IMR-90 (cell line): Measurements from ENCODE around the gene RIC3. TPM values are rescaled to one million over a fixed set of nuclear protein-coding genes. Genes with fewer than 3 reads are reported as not detected.

ENCODE experiments used
- ATAC-seq: fragments of 200-7000 bp; cut with Tn5 transposase; 2 replicates; pipeline ENCODE4 v1.9.1; 2020; ENCODE audit warnings: low read depth, mild to moderate bottlenecking, moderate library complexity
- BruUV-seq: library from RNA; stranded (reverse); fragments of 400-500 nt; replicated peaks from 2 replicates; lab custom pipeline; 2021; lab: Mats Ljungman, UMichigan
- CTCF ChIA-PET: fragments of 300-600 bp; formaldehyde crosslinking; extraction: SDS; loops from one replicate; lab custom pipeline; 2021; ENCODE audit warnings: antibody characterized with exemption; lab: Yijun Ruan, JAX
- POLR2A ChIA-PET: fragments of 300-600 bp; sonication (Branson Sonifier 250); formaldehyde crosslinking; loops from one replicate; lab custom pipeline; 2022; ENCODE audit warnings: antibody characterized with exemption; ENCODE audit not compliant: unreplicated experiment; lab: Charles Lee
- DNase-seq: peaks from one replicate; pipeline ENCODE4 v3.0.0; 2013
- H2AFZ ChIP-seq: replicated peaks from 2 replicates; pipeline ENCODE3; 2013; ENCODE audit warnings: low read length, mild to moderate bottlenecking; ENCODE audit not compliant: poor library complexity
- H2AK5ac ChIP-seq: 2 replicates; pipeline ENCODE4 v1.6.1; 2013; ENCODE audit warnings: low read depth, low read length, inconsistent platforms
- H2AK9ac ChIP-seq: replicated peaks from 2 replicates; pipeline ENCODE3; 2013; ENCODE audit warnings: mild to moderate bottlenecking, low read depth, low read length, moderate library complexity; ENCODE audit not compliant: poor library complexity
- H2BK120ac ChIP-seq: 2 replicates; pipeline ENCODE4 v1.6.1; 2013; ENCODE audit warnings: low read depth, low read length, inconsistent platforms
- H2BK15ac ChIP-seq: 3 replicates; pipeline ENCODE4 v1.6.1; 2013; ENCODE audit warnings: low read depth, low read length, inconsistent platforms
- H2BK20ac ChIP-seq: 2 replicates; pipeline ENCODE4 v1.6.1; 2013; ENCODE audit warnings: low read depth, mild to moderate bottlenecking, inconsistent platforms, low read length, moderate library complexity
- H2BK5ac ChIP-seq: 2 replicates; pipeline ENCODE4 v1.6.1; 2013; ENCODE audit warnings: mild to moderate bottlenecking, low read depth, low read length, inconsistent platforms; ENCODE audit not compliant: poor library complexity, severe bottlenecking
- H3K14ac ChIP-seq: replicated peaks from 2 replicates; pipeline ENCODE4 v1.6.1; 2013; ENCODE audit warnings: low read depth, low read length, inconsistent platforms
- H3K18ac ChIP-seq: 2 replicates; pipeline ENCODE4 v1.6.1; 2013; ENCODE audit warnings: low read depth, low read length, control low read depth
- H3K23ac ChIP-seq: 2 replicates; pipeline ENCODE4 v1.6.1; 2013; ENCODE audit warnings: low read depth, low read length, inconsistent platforms
- H3K27ac ChIP-seq: 2 replicates; pipeline ENCODE4 v1.5.1; 2013; ENCODE audit warnings: mild to moderate bottlenecking, control low read depth, low read length; ENCODE audit not compliant: insufficient read depth
- H3K27me3 ChIP-seq: 2 replicates; pipeline ENCODE4 v1.6.1; 2013; ENCODE audit warnings: low read length; ENCODE audit not compliant: control insufficient read depth, insufficient read depth
- H3K36me3 ChIP-seq: 2 replicates; pipeline ENCODE4 v1.6.1; 2013; ENCODE audit warnings: low read length, mixed read lengths; ENCODE audit not compliant: control insufficient read depth, insufficient read depth
- H3K4ac ChIP-seq: 2 replicates; pipeline ENCODE4 v1.6.1; 2013; ENCODE audit warnings: low read depth, low read length, inconsistent platforms
- H3K4me1 ChIP-seq: 2 replicates; pipeline ENCODE4 v1.6.1; 2013; ENCODE audit warnings: low read length, mixed read lengths; ENCODE audit not compliant: control insufficient read depth, insufficient read depth
- H3K4me2 ChIP-seq: 2 replicates; pipeline ENCODE4 v1.6.1; 2013; ENCODE audit warnings: low read depth, mild to moderate bottlenecking, control low read depth, low read length, moderate library complexity
- H3K4me3 ChIP-seq: 2 replicates; pipeline ENCODE4 v1.5.1; 2013; ENCODE audit warnings: low read depth, mild to moderate bottlenecking, control low read depth, low read length, moderate library complexity; ENCODE audit not compliant: insufficient read depth
- H3K56ac ChIP-seq: 2 replicates; pipeline ENCODE4 v1.6.1; 2013; ENCODE audit warnings: low read length, inconsistent platforms; ENCODE audit not compliant: insufficient read depth; ENCODE audit errors: extremely low read depth
- H3K79me1 ChIP-seq, 2 experiments: 2 replicates each; pipeline ENCODE4 v1.6.1; 2013; ENCODE audit warnings: low read length in 2 of 2, inconsistent platforms in 1 of 2, low read depth in 1 of 2
- H3K9ac ChIP-seq: 2 replicates; pipeline ENCODE4 v1.6.1; 2013; ENCODE audit warnings: low read depth, low read length, control low read depth
- H3K9me1 ChIP-seq: 2 replicates; pipeline ENCODE4 v1.6.1; 2013; ENCODE audit warnings: low read length, inconsistent platforms; ENCODE audit not compliant: insufficient read depth
- H3K9me3 ChIP-seq: 2 replicates; pipeline ENCODE4 v1.6.1; 2013; ENCODE audit warnings: low read length; ENCODE audit not compliant: control insufficient read depth, insufficient read depth
- H4K20me1 ChIP-seq: 2 replicates; pipeline ENCODE4 v1.6.1; 2013; ENCODE audit warnings: low read length, inconsistent platforms; ENCODE audit not compliant: insufficient read depth
- H4K5ac ChIP-seq: 2 replicates; pipeline ENCODE4 v1.6.1; 2013; ENCODE audit warnings: mild to moderate bottlenecking, low read depth, low read length, control low read depth
- H4K8ac ChIP-seq, 2 experiments: 2 replicates each; pipeline ENCODE4 v1.6.1; 2013; ENCODE audit warnings: low read depth in 2 of 2, low read length in 2 of 2, control low read depth in 1 of 2, inconsistent platforms in 1 of 2
- H4K91ac ChIP-seq: 2 replicates; pipeline ENCODE4 v1.6.1; 2013; ENCODE audit warnings: low read depth, low read length, inconsistent platforms; ENCODE audit not compliant: insufficient read depth
- BHLHE40 ChIP-seq: fragments of 150-350 bp; IDR thresholded peaks from 2 replicates; pipeline ENCODE4 v1.6.1; 2016; ENCODE audit warnings: mild to moderate bottlenecking, low read depth, low read length
- CEBPB ChIP-seq: IDR thresholded peaks from 2 replicates; pipeline ENCODE4 v1.6.1; 2012; ENCODE audit warnings: low read depth, low read length, improper control_type of control experiment
- CHD1 ChIP-seq: IDR thresholded peaks from 2 replicates; pipeline ENCODE4 v1.6.1; 2012; ENCODE audit warnings: low read depth, low read length, improper control_type of control experiment
- FOS ChIP-seq: fragments of 150-350 bp; IDR thresholded peaks from 2 replicates; pipeline ENCODE4 v1.6.1; 2016; ENCODE audit warnings: low read depth, low read length
- MAFK ChIP-seq: IDR thresholded peaks from 2 replicates; pipeline ENCODE4 v1.6.1; 2012; ENCODE audit warnings: low read depth, low read length, improper control_type of control experiment
- MXI1 ChIP-seq: IDR thresholded peaks from 2 replicates; pipeline ENCODE4 v1.6.1; 2012; ENCODE audit warnings: low read depth, mild to moderate bottlenecking, low read length, moderate library complexity, borderline replicate concordance
- NFE2L2 ChIP-seq: fragments of 150-350 bp; IDR thresholded peaks from 2 replicates; pipeline ENCODE4 v1.6.1; 2016; ENCODE audit warnings: low read depth, mild to moderate bottlenecking, low read length
- RAD21 ChIP-seq: IDR thresholded peaks from 2 replicates; pipeline ENCODE4 v1.6.1; 2012; ENCODE audit warnings: low read length, improper control_type of control experiment
- RCOR1 ChIP-seq: IDR thresholded peaks from 2 replicates; pipeline ENCODE4 v1.6.1; 2012; ENCODE audit warnings: mild to moderate bottlenecking, low read length, improper control_type of control experiment; ENCODE audit not compliant: insufficient replicate concordance
- RFX5 ChIP-seq: IDR thresholded peaks from 2 replicates; pipeline ENCODE4 v1.8.0; 2012; ENCODE audit warnings: low read depth, mild to moderate bottlenecking, low read length, moderate library complexity
- SMC3 ChIP-seq: fragments of 150-350 bp; IDR thresholded peaks from 2 replicates; pipeline ENCODE4 v1.6.1; 2016; ENCODE audit warnings: low read depth, mild to moderate bottlenecking, antibody characterized with exemption, low read length, moderate library complexity
- WGBS, 2 experiments: methylation state at CpG; one replicate each; pipeline versions ENCODE4 v1.1.5 to v1.1.7; 2013; ENCODE audit warnings: missing lambda C conversion rate in 2 of 2; ENCODE audit not compliant: insufficient read length in 1 of 2; ENCODE audit errors: extremely low coverage in 2 of 2; 5-methylcytosine and 5-hydroxymethylcytosine counted together
- dilution Hi-C: fragments of 300-500 bp; cut with HindIII; formaldehyde crosslinking; loops from one replicate; pipeline ENCODE4 v1.14.3; 2018; ENCODE audit warnings: low sequenced_read_pairs; ENCODE audit not compliant: unreplicated experiment
- in situ Hi-C: fragments of 300-500 bp; cut with MboI; formaldehyde crosslinking; loops from 3 replicates; pipeline ENCODE4 v1.14.3; 2019; ENCODE audit warnings: low sequenced_read_pairs, inconsistent platforms, mixed read lengths
- intact Hi-C: fragments of 100-400 bp; cut with micrococcal nuclease; formaldehyde crosslinking; loops from 2 replicates; pipeline ENCODE4 v1.10.0; 2022
- polyA plus RNA-seq, 3 experiments: library from polyadenylated mRNA; depleted of rRNA; stranded (reverse); fragments of >200 nt; gene quantifications; 2 replicates each; pipeline ENCODE4 v1.2.3, GENCODE V29; 2012; ENCODE audit warnings: low replicate concordance in 1 of 3
- total RNA-seq: library from RNA; depleted of rRNA; stranded (reverse); fragments of >200 nt; gene quantifications from 2 replicates; pipeline ENCODE4 v1.2.3, GENCODE V29; 2012
- TF ChIP-seq, protein P1 (sequence below): fragments of 150-350 bp; IDR thresholded peaks from 2 replicates; pipeline ENCODE4 v1.6.1; 2016; ENCODE audit warnings: low read depth, mild to moderate bottlenecking, low read length, moderate library complexity, borderline replicate concordance
- TF ChIP-seq, protein P2 (sequence below): fragments of 150-350 bp; IDR thresholded peaks from 2 replicates; pipeline ENCODE4 v1.6.1; 2017; ENCODE audit warnings: mild to moderate bottlenecking, antibody characterized with exemption, low read length, low read depth

Gene RIC3
- total and polyA plus RNA-seq, 2 of the 4 experiments (the other 2 are of a cell fraction), result not detected

DNA sequence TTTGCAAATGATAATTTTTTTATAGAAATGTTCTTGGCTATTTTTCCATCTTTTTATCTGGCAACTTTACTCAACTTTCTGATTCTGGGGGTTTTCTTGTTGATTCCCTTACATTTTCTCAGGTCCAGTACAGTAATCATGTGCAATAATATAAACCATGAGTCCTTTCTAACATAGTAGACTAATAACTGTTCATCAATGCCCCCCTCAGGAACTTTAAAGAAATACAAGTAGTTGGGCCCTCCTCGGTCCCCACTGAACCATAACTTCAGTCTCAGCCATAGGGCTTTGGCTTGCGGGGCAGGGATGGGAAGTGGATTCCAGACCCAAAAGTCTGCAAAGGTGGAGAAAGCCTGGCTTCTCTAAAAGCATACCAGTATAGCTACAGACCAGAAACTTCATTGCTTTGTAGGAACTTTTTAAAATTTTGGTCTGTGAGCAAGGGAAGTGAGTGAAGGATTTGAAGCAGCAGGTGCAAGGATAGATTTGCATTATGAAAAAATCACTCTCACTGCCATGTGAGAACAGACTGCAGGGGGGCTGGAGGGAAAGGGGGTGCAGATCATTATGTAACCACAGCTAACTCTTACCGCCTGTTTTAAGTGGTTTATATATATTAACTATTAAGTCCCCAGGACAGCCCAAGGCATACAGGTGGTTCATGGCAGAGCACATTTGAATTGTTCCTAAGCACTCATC is 98.3 kb downstream of the RIC3 start (continued):
- TF ChIP-seq, protein P1, sequence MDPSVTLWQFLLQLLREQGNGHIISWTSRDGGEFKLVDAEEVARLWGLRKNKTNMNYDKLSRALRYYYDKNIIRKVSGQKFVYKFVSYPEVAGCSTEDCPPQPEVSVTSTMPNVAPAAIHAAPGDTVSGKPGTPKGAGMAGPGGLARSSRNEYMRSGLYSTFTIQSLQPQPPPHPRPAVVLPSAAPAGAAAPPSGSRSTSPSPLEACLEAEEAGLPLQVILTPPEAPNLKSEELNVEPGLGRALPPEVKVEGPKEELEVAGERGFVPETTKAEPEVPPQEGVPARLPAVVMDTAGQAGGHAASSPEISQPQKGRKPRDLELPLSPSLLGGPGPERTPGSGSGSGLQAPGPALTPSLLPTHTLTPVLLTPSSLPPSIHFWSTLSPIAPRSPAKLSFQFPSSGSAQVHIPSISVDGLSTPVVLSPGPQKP, result no peak

DNA sequence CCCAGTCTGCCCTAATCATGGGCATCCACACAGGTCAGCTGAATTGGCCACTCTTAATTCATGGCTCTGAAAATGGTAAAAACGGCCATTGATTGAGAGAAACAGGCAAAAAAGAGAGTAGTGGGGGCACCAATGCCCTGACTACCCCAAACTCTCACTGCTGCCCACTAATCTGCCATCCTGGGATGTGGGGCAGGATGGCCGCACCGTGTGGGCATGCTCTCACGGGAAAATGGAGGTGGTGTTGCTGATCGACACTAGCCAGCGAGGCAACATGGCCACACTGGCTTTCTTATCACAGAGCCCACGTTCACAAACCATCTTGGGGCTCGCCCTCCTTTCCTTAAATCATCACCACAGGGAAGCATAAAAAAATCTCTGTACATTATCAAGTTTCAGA is 99.1 kb downstream of the RIC3 start:
- POLR2A ChIA-PET, result no interaction called here
- no peak overlapping the region for H3K4me2 ChIP-seq
- TF ChIP-seq RFX5 (no peak), SMC3 (no peak), NFE2L2 (no peak), MAFK (no peak), CHD1 (no peak), RAD21 (no peak), BHLHE40 (no peak), MXI1 (no peak), FOS (no peak), CEBPB (no peak), RCOR1 (no peak)
- TF ChIP-seq, protein P2, sequence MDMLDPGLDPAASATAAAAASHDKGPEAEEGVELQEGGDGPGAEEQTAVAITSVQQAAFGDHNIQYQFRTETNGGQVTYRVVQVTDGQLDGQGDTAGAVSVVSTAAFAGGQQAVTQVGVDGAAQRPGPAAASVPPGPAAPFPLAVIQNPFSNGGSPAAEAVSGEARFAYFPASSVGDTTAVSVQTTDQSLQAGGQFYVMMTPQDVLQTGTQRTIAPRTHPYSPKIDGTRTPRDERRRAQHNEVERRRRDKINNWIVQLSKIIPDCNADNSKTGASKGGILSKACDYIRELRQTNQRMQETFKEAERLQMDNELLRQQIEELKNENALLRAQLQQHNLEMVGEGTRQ, result no peak
- TF ChIP-seq, protein P1, result no peak

More for the DNA sequence above, 99.1 kb downstream of the RIC3 start:
- H3K36me3 ChIP-seq, result no peaks in the 10 kb centered on the region
- DNase-seq, result no peak
- 0 out of 2 replicates have a peak overlapping the region, but pooled peaks have one; percentile 33 for H3K23ac ChIP-seq
- H3K4ac ChIP-seq, result peak overlapping the region; percentile 86
- peaks cover 12% of the 10 kb centered on the region; the same call in 1 of the 2 replicates for H3K27me3 ChIP-seq
- H3K56ac ChIP-seq, result no peak overlapping the region
- H2BK20ac ChIP-seq, result no peak overlapping the region
- H4K91ac ChIP-seq, result no peak overlapping the region
- intact Hi-C loops, result loop anchor here (1.0 kb wide), 2 partner anchors 36 to 63 kb away; no protein-coding TSS in a partner anchor
- peak overlapping the region; percentile 82 for H2AK5ac ChIP-seq
- in situ Hi-C loops, result no loop called here
- no peak overlapping the region for H4K8ac ChIP-seq
- CTCF ChIA-PET, result interaction anchor here (0.9 kb wide), 1 partner anchor 21 kb away, joined by 4 read pairs; no protein-coding TSS in a partner anchor
- H3K9me1 ChIP-seq, result peaks cover 10% of the 10 kb centered on the region
- H3K9ac ChIP-seq, result no peak overlapping the region
- no peaks in the 10 kb centered on the region for H3K9me3 ChIP-seq
- peak overlapping the region; percentile 64 for H2BK120ac ChIP-seq
- no peak overlapping the region for H4K5ac ChIP-seq
- H3K79me1 ChIP-seq, result no peaks in the 10 kb centered on the region
- H3K14ac ChIP-seq, result peak overlapping the region; percentile 72; the same call in 1 of the 2 replicates
- H3K27ac ChIP-seq, result no peak overlapping the region
- 95% methylated on average over 4 of the region's 8 CpGs; no CpG with 5 or more reads in 1 of the 2 experiments for WGBS, 2 experiments
- no peak for ATAC-seq
- H3K4me1 ChIP-seq, result peaks cover 12% of the 10 kb centered on the region
- H2AFZ ChIP-seq, result peak overlapping the region; percentile 74
- H2AK9ac ChIP-seq, result peak overlapping the region; percentile 79
- no peak overlapping the region for H3K4me3 ChIP-seq
- H4K20me1 ChIP-seq, result peaks cover 6% of the 10 kb centered on the region
- peak overlapping the region; percentile 58; the same call in 1 of the 3 replicates for H2BK15ac ChIP-seq
- no peak overlapping the region for H2BK5ac ChIP-seq
- dilution Hi-C loops, result no loop called here
- no TSS peak for BruUV-seq
- peak overlapping the region; percentile 28; the same call in 1 of the 2 replicates for H3K18ac ChIP-seq
